ENCODE measurements around the gene POLN.

POLN gene

GRCh38 chr4:2047031-2047660, 194.8 kb downstream of the POLN start:
- DNase-seq (ENCODE audit: low read depth, low spot score) = no peak
- no peaks in the 10 kb centered on the region for H3K9me3 ChIP-seq (ENCODE audit: low read depth, low read length)
- H3K4me3 ChIP-seq = no peak overlapping the region
- no peak overlapping the region for H3K9ac ChIP-seq (ENCODE audit: insufficient read length)
- no peak overlapping the region for H3K27ac ChIP-seq
- TF ChIP-seq FOXP2 (optimal IDR thresholded peaks at IDR 0.05; ENCODE audit: control extremely low read depth, extremely low read length, insufficient read depth) (no peak), EZH2 (IDR thresholded peaks at IDR 0.05) (no peak), POLR2AphosphoS5 (IDR thresholded peaks at IDR 0.05; ENCODE audit: borderline replicate concordance, low read depth, low read length) (no peak)
- no peaks in the 10 kb centered on the region for H3K36me3 ChIP-seq (ENCODE audit: insufficient read depth, low read length)

GRCh38 chr4:2046031-2046961, 195.6 kb downstream of the POLN start:
- H3K27ac ChIP-seq = no peak overlapping the region
- H3K4me3 ChIP-seq = no peak overlapping the region
- no peak for DNase-seq (ENCODE audit: low read depth, low spot score)
- no peaks in the 10 kb centered on the region for H3K9me3 ChIP-seq (ENCODE audit: low read depth, low read length)
- no peak for TF ChIP-seq POLR2AphosphoS5 (IDR thresholded peaks at IDR 0.05; ENCODE audit: borderline replicate concordance, low read depth, low read length)
- TF ChIP-seq EZH2 (IDR thresholded peaks at IDR 0.05) = no peak
- TF ChIP-seq FOXP2 (optimal IDR thresholded peaks at IDR 0.05; ENCODE audit: control extremely low read depth, extremely low read length, insufficient read depth) = no peak
- no peaks in the 10 kb centered on the region for H3K36me3 ChIP-seq (ENCODE audit: insufficient read depth, low read length)
- no peak overlapping the region for H3K9ac ChIP-seq (ENCODE audit: insufficient read length)

- no peak for TF ChIP-seq FOXP2 (optimal IDR thresholded peaks at IDR 0.05; ENCODE audit: control extremely low read depth, extremely low read length, insufficient read depth)
- no peak for TF ChIP-seq POLR2AphosphoS5 (IDR thresholded peaks at IDR 0.05; ENCODE audit: borderline replicate concordance, low read depth, low read length)
- TF ChIP-seq EZH2 (IDR thresholded peaks at IDR 0.05) = no peak
- no peak for DNase-seq (ENCODE audit: low read depth, low spot score)
- Histone ChIP-seq H3K9ac (ENCODE audit: insufficient read length) (no peak overlapping the region), H3K4me3 (no peak overlapping the region), H3K27ac (no peak overlapping the region), H3K9me3 (ENCODE audit: low read depth, low read length) (no peaks in the 10 kb centered on the region), H3K36me3 (ENCODE audit: insufficient read depth, low read length) (no peaks in the 10 kb centered on the region)
Observed at GRCh38 chr4:2045518-2045951, 196.4 kb downstream of the POLN start.

- no peak for DNase-seq (ENCODE audit: low read depth, low spot score)
- no peak overlapping the region for H3K27ac ChIP-seq
- H3K9ac ChIP-seq (ENCODE audit: insufficient read length) = no peak overlapping the region
- H3K4me3 ChIP-seq = no peak overlapping the region
- no peaks in the 10 kb centered on the region for H3K36me3 ChIP-seq (ENCODE audit: insufficient read depth, low read length)
- TF ChIP-seq FOXP2 (optimal IDR thresholded peaks at IDR 0.05; ENCODE audit: control extremely low read depth, extremely low read length, insufficient read depth) (no peak), POLR2AphosphoS5 (IDR thresholded peaks at IDR 0.05; ENCODE audit: borderline replicate concordance, low read depth, low read length) (no peak), EZH2 (IDR thresholded peaks at IDR 0.05) (no peak)
- no peaks in the 10 kb centered on the region for H3K9me3 ChIP-seq (ENCODE audit: low read depth, low read length)
Observed at GRCh38 chr4:2044542-2045517, 197.1 kb downstream of the POLN start.

DNA sequence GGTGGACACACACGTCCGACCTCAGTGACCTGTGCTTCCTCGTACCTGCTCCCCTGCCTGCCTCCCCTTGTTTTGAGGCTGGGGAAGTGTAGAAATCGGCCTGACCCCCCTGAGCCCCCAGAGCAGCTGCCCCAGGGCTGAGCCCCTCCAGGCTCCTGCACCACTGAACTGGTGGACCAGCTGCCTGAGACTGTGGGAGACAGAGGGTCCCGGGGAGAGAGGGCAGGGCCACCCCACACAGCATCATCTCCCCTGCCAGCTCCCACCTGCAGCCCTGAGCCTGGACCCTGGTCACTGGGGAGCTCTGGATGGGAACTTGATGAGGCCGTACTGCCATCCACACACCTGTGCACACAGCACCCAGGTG, 197.8 kb downstream of the POLN start:
- TF ChIP-seq POLR2AphosphoS5 (IDR thresholded peaks at IDR 0.05; ENCODE audit: borderline replicate concordance, low read depth, low read length) (no peak), EZH2 (IDR thresholded peaks at IDR 0.05) (no peak), FOXP2 (optimal IDR thresholded peaks at IDR 0.05; ENCODE audit: control extremely low read depth, extremely low read length, insufficient read depth) (no peak)
- Histone ChIP-seq H3K36me3 (ENCODE audit: insufficient read depth, low read length) (no peaks in the 10 kb centered on the region), H3K27ac (no peak overlapping the region), H3K9me3 (ENCODE audit: low read depth, low read length) (no peaks in the 10 kb centered on the region), H3K9ac (ENCODE audit: insufficient read length) (no peak overlapping the region), H3K4me3 (no peak overlapping the region)
- DNase-seq (ENCODE audit: low read depth, low spot score) = no peak

DNA sequence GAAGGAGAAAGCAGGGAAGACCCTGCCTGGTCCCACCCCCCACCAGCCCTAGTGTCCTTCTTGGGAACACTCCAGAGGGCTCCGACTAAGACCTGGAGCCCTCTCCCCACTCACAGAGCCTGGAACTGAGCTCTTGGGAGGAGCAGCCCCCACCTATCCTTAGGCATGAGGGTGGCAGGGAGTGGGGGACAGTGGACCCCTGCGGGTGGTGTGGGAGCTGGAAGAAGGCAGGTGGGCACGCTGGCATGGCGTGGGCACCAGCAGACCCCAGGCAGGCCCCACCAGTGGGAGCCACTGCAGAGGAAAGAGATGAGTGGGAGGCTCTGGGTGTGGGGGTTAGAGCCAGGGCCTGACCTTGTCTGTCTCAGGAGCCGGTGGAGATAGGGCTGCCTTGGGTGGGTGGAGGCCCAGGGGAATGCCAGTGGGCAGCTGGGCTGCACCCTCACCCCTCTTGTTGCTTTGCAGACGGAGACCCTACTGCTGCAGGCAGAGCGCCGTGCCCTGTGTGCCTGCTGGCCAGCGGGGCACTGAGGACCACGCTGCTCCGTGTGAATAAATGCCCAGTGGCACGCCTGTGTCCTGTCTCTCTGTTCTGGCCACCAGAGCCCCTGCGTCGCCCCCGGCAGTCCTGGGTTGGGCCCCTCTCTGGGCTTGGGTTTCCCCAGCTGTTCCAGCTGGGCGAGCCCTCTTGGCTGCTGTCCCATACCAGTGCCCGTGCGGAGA, 198.4 kb downstream of the POLN start:
- DNase-seq (ENCODE audit: low read depth, low spot score) = no peak
- H3K36me3 ChIP-seq (ENCODE audit: insufficient read depth, low read length) = no peaks in the 10 kb centered on the region

DNA sequence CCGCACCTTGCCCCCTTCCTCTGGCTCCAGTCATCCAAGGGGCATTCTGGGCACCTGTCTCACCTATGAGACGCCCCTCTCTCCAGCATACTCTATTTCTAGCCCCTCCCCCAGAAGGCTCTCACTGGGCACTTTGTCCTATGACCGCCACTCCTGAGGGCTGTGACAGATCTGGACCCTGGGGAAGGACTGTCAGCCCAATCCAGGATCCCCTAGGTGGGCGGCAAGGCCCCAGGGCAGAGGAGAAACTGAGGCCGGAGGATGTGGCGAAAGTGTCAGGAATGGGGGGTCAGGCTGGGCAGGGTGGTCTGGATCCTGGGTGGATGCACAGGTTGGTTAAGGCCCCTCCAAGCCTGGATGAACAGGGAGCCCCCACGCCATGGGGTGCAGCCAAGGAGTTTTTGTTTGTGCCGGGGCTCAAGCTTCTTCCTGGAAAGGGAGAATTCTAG, 198.9 kb downstream of the POLN start:
- H3K4me3 ChIP-seq = peak overlapping the region; percentile 84
- H3K27ac ChIP-seq = no peak overlapping the region
- H3K9me3 ChIP-seq (ENCODE audit: low read depth, low read length) = no peaks in the 10 kb centered on the region
- no peak for DNase-seq (ENCODE audit: low read depth, low spot score)
- H3K9ac ChIP-seq (ENCODE audit: insufficient read length) = no peak overlapping the region
- TF ChIP-seq FOXP2 (optimal IDR thresholded peaks at IDR 0.05; ENCODE audit: control extremely low read depth, extremely low read length, insufficient read depth) (no peak), EZH2 (IDR thresholded peaks at IDR 0.05) (no peak), POLR2AphosphoS5 (IDR thresholded peaks at IDR 0.05; ENCODE audit: borderline replicate concordance, low read depth, low read length) (no peak)
- H3K36me3 ChIP-seq (ENCODE audit: insufficient read depth, low read length) = no peaks in the 10 kb centered on the region

More for the DNA sequence above, 198.4 kb downstream of the POLN start:
- Histone ChIP-seq H3K9ac (ENCODE audit: insufficient read length) (no peak overlapping the region), H3K4me3 (no peak overlapping the region), H3K27ac (no peak overlapping the region), H3K9me3 (ENCODE audit: low read depth, low read length) (no peaks in the 10 kb centered on the region)
- TF ChIP-seq POLR2AphosphoS5 (IDR thresholded peaks at IDR 0.05; ENCODE audit: borderline replicate concordance, low read depth, low read length) (no peak), EZH2 (IDR thresholded peaks at IDR 0.05) (no peak), FOXP2 (optimal IDR thresholded peaks at IDR 0.05; ENCODE audit: control extremely low read depth, extremely low read length, insufficient read depth) (no peak)

All from SK-N-MC (cell line).